SHP77 (cell line): ENCODE data around the gene RIPOR3.
"Not testable (repeated sequence)": the region's sequence is repeated elsewhere in the genome, so short reads cannot be mapped to it uniquely, and the experiment has no call there.

ENCODE experiments used
- DNase-seq, 2 experiments: peaks; one replicate each; lab custom pipeline; 2025; lab: John Stamatoyannopoulos, UW

RIPOR3 gene

GRCh38 chr20:50554694-50555579 is 136.4 kb downstream of the RIPOR3 start:
- DNase-seq: no peak

GRCh38 chr20:50552979-50553378 is 138.4 kb downstream of the RIPOR3 start:
- no peak for DNase-seq

- no peak for DNase-seq
These were observed 140.1 kb downstream of the RIPOR3 start for GRCh38 chr20:50551288-50551687.

GRCh38 chr20:50550531-50550930 is 140.8 kb downstream of the RIPOR3 start:
- DNase-seq: no peak

GRCh38 chr20:50548396-50548795 is 142.9 kb downstream of the RIPOR3 start:
- no peak for DNase-seq

- no peak for DNase-seq
These were observed 143.4 kb downstream of the RIPOR3 start for GRCh38 chr20:50547964-50548363.

GRCh38 chr20:50546729-50547314 is 144.5 kb downstream of the RIPOR3 start:
- no peak for DNase-seq

- DNase-seq: no peak
These were observed 146.2 kb downstream of the RIPOR3 start for GRCh38 chr20:50545126-50545525.

GRCh38 chr20:50543326-50543725 is 148.0 kb downstream of the RIPOR3 start:
- no peak for DNase-seq

- DNase-seq: no peak
These were observed 149.7 kb downstream of the RIPOR3 start for GRCh38 chr20:50541606-50542041.

GRCh38 chr20:50540620-50541605 is 150.4 kb downstream of the RIPOR3 start:
- no peak for DNase-seq

- DNase-seq: not testable (repeated sequence)
These were observed 151.5 kb downstream of the RIPOR3 start for GRCh38 chr20:50539798-50540197.

- no peak for DNase-seq
These were observed 153.1 kb downstream of the RIPOR3 start for GRCh38 chr20:50538276-50538675.

GRCh38 chr20:50537546-50538201 is 153.7 kb downstream of the RIPOR3 start:
- no peak for DNase-seq

GRCh38 chr20:50536333-50536732 is 155.0 kb downstream of the RIPOR3 start:
- DNase-seq: no peak
